ENCODE data around the gene GADL1.

Gene GADL1

GRCh38 chr3:30933478-30934207 is 39.2 kb upstream of the GADL1 start:
- Histone ChIP-seq H3K27ac (no peak overlapping the region), H3K36me3 (replicated peaks) (no peaks in the 10 kb centered on the region), H3K4me3 (ENCODE audit: low read depth, low read length) (no peak overlapping the region), H3K27me3 (replicated peaks) (no peaks in the 10 kb centered on the region)
- TF ChIP-seq CTCF (IDR thresholded peaks at IDR 0.05; ENCODE audit: low read depth, low read length, missing control alignments): no peak
- no peak for DNase-seq
- in situ Hi-C loops (cut with HindIII; ENCODE audit: low pct_ligation_motif_present, low sequenced_read_pairs): no loop called here

- Histone ChIP-seq H3K4me3 (ENCODE audit: low read depth, low read length) (no peak overlapping the region), H3K27me3 (replicated peaks) (no peaks in the 10 kb centered on the region), H3K27ac (no peak overlapping the region), H3K36me3 (replicated peaks) (no peaks in the 10 kb centered on the region)
- DNase-seq: no peak
- in situ Hi-C loops (cut with HindIII; ENCODE audit: low pct_ligation_motif_present, low sequenced_read_pairs): no loop called here
- no peak for TF ChIP-seq CTCF (IDR thresholded peaks at IDR 0.05; ENCODE audit: low read depth, low read length, missing control alignments)
Measured at GRCh38 chr3:30932513-30933098, 38.1 kb upstream of the GADL1 start.

- no peak overlapping the region for H3K27ac ChIP-seq
- TF ChIP-seq CTCF (IDR thresholded peaks at IDR 0.05; ENCODE audit: low read depth, low read length, missing control alignments): no peak
- in situ Hi-C loops (cut with HindIII; ENCODE audit: low pct_ligation_motif_present, low sequenced_read_pairs): no loop called here
- no peaks in the 10 kb centered on the region for H3K36me3 ChIP-seq (replicated peaks)
- no peak overlapping the region for H3K4me3 ChIP-seq (ENCODE audit: low read depth, low read length)
- DNase-seq: peak; percentile 22
- no peaks in the 10 kb centered on the region for H3K27me3 ChIP-seq (replicated peaks)
Measured at GRCh38 chr3:30924763-30925162, 30.3 kb upstream of the GADL1 start.

- TF ChIP-seq CTCF (IDR thresholded peaks at IDR 0.05; ENCODE audit: low read depth, low read length, missing control alignments): no peak
- Histone ChIP-seq H3K27ac (no peak overlapping the region), H3K36me3 (replicated peaks) (no peaks in the 10 kb centered on the region), H3K27me3 (replicated peaks) (no peaks in the 10 kb centered on the region), H3K4me3 (ENCODE audit: low read depth, low read length) (no peak overlapping the region)
- in situ Hi-C loops (cut with HindIII; ENCODE audit: low pct_ligation_motif_present, low sequenced_read_pairs): no loop called here
- DNase-seq: no peak
Measured at GRCh38 chr3:30919564-30919963, 25.1 kb upstream of the GADL1 start.

GRCh38 chr3:30918761-30919160 is 24.3 kb upstream of the GADL1 start:
- TF ChIP-seq CTCF (IDR thresholded peaks at IDR 0.05; ENCODE audit: low read depth, low read length, missing control alignments): no peak
- no peak overlapping the region for H3K27ac ChIP-seq
- H3K27me3 ChIP-seq (replicated peaks): no peaks in the 10 kb centered on the region
- H3K4me3 ChIP-seq (ENCODE audit: low read depth, low read length): no peak overlapping the region
- DNase-seq: no peak
- H3K36me3 ChIP-seq (replicated peaks): no peaks in the 10 kb centered on the region
- in situ Hi-C loops (cut with HindIII; ENCODE audit: low pct_ligation_motif_present, low sequenced_read_pairs): no loop called here
